ENCODE measurements around the gene FAM200B. TPM values are rescaled to one million over a fixed set of nuclear protein-coding genes. Genes with fewer than 3 reads are reported as not detected.

Gene FAM200B
- polyA plus RNA-seq, 1 donor (not counting 4 experiments of a cell fraction or from before 2014, with no cell fraction given), result 36.6 TPM

GRCh38 chr4:15689540-15689939 lies 7.9 kb downstream of the FAM200B start:
- H3K27ac ChIP-seq (ENCODE audit: control insufficient read depth, insufficient read depth, low read length), result peak overlapping the region; percentile 88

DNA sequence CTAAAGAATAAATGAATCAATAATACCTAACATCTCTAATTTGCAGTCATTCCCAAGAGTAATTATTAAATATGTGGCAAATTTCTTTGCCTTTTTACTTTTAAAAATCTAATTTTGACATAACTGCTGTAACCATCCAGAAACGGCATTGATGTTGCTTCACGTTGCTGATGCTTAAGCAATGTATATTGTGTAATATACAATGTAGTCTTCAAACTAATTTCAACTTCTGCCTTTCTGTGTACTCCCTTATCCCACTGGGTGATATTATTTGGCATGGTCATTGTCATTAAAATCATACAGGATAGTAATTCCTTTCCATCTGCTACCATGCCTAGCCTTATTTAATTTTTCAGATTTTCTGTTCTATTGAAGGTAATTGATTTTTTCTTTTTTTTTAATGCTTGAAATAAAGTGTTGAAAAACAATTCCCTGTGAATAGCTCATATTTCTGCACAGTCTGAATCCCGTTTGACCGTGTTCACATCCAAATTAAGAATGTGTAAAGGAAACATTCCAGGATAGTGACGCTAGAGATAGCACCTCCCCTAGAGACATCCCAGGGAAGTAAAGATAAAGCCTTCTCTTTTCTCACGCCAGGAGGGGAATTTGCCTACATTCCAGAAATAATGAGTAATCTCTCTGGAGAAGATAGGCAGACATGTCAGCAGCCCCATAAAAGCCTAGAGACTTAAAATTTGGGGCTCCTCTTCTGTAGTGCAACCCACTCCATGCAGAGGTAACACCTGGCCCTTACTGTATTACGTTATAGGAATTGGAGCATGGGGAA lies 8.6 kb downstream of the FAM200B start:
- Histone ChIP-seq H3K4me1 (ENCODE audit: control insufficient read depth, extremely low read depth, insufficient read depth, low read length) (peaks cover 50% of the 10 kb centered on the region), H3K4me2 (ENCODE audit: control insufficient read depth, extremely low read depth, insufficient read depth, low read depth, low read length) (peak overlapping the region; percentile 69), H3K4me3 (ENCODE audit: control insufficient read depth in 2 of 3, extremely low read depth in 1 of 3, insufficient read depth in 2 of 3, low read depth in 1 of 3, low read length in 3 of 3) (peak overlapping the region in 2 of 3 experiments; percentile 15 to 39), H3K36me3 (ENCODE audit: control insufficient read depth in 2 of 2, extremely low read depth in 1 of 2, insufficient read depth in 2 of 2, low read length in 2 of 2) (peaks cover 0 to 11% of the 10 kb centered on the region in 2 experiments), H3K9ac (ENCODE audit: control insufficient read depth, extremely low read depth, insufficient read depth, low read length) (peak overlapping the region; percentile 38), H3K27ac (ENCODE audit: control insufficient read depth, insufficient read depth, low read length) (peak overlapping the region; percentile 88), H4K20me1 (ENCODE audit: control insufficient read depth, extremely low read depth, insufficient read depth, low read length) (no peaks in the 10 kb centered on the region), H2AFZ (ENCODE audit: control insufficient read depth, low read length) (no peak overlapping the region), H3K79me2 (ENCODE audit: control insufficient read depth, insufficient read depth, low read length) (peaks cover 15% of the 10 kb centered on the region), H3K9me3 (ENCODE audit: control insufficient read depth, low read depth, low read length) (no peaks in the 10 kb centered on the region), H3K9me1 (ENCODE audit: control insufficient read depth, extremely low read depth, insufficient read depth, low read length) (no peaks in the 10 kb centered on the region), H3K27me3 (ENCODE audit: control insufficient read depth, extremely low read depth, insufficient read depth, low read length) (no peaks in the 10 kb centered on the region)
- peak; percentile 90 for FAIRE-seq
- DNase-seq (ENCODE audit: low read depth, low spot score), result peak; percentile 64
- TF ChIP-seq CTCF (optimal IDR thresholded peaks at IDR 0.05 in 1 of 3, IDR thresholded peaks at IDR 0.05 in 1 of 3, conservative IDR thresholded peaks at IDR 0.05 in 1 of 3; ENCODE audit: extremely low read depth in 1 of 3, insufficient read depth in 2 of 3, low read length in 3 of 3) (no peak), EZH2 (IDR thresholded peaks at IDR 0.05; ENCODE audit: low read length) (no peak)
- dilution Hi-C loops (cut with MboI; ENCODE audit: extremely low pct_ligation_motif_present, low sequenced_read_pairs), result no loop called here

More at GRCh38 chr4:15689540-15689939, 7.9 kb downstream of the FAM200B start:
- dilution Hi-C loops (cut with MboI; ENCODE audit: extremely low pct_ligation_motif_present, low sequenced_read_pairs), result no loop called here
- Histone ChIP-seq H3K9me3 (ENCODE audit: control insufficient read depth, low read depth, low read length) (no peaks in the 10 kb centered on the region), H3K36me3 (ENCODE audit: control insufficient read depth in 2 of 2, extremely low read depth in 1 of 2, insufficient read depth in 2 of 2, low read length in 2 of 2) (peaks cover 0 to 11% of the 10 kb centered on the region in 2 experiments), H2AFZ (ENCODE audit: control insufficient read depth, low read length) (no peak overlapping the region), H3K4me3 (ENCODE audit: control insufficient read depth in 2 of 3, extremely low read depth in 1 of 3, insufficient read depth in 2 of 3, low read depth in 1 of 3, low read length in 3 of 3) (no peak overlapping the region), H3K4me2 (ENCODE audit: control insufficient read depth, extremely low read depth, insufficient read depth, low read depth, low read length) (no peak overlapping the region), H3K9me1 (ENCODE audit: control insufficient read depth, extremely low read depth, insufficient read depth, low read length) (no peaks in the 10 kb centered on the region), H3K79me2 (ENCODE audit: control insufficient read depth, insufficient read depth, low read length) (peaks cover 22% of the 10 kb centered on the region), H3K4me1 (ENCODE audit: control insufficient read depth, extremely low read depth, insufficient read depth, low read length) (peaks cover 51% of the 10 kb centered on the region), H4K20me1 (ENCODE audit: control insufficient read depth, extremely low read depth, insufficient read depth, low read length) (no peaks in the 10 kb centered on the region), H3K9ac (ENCODE audit: control insufficient read depth, extremely low read depth, insufficient read depth, low read length) (no peak overlapping the region), H3K27me3 (ENCODE audit: control insufficient read depth, extremely low read depth, insufficient read depth, low read length) (no peaks in the 10 kb centered on the region)
- no peak for DNase-seq (ENCODE audit: low read depth, low spot score)
- FAIRE-seq, result no peak
- TF ChIP-seq CTCF (optimal IDR thresholded peaks at IDR 0.05 in 1 of 3, IDR thresholded peaks at IDR 0.05 in 1 of 3, conservative IDR thresholded peaks at IDR 0.05 in 1 of 3; ENCODE audit: extremely low read depth in 1 of 3, insufficient read depth in 2 of 3, low read length in 3 of 3), result no peak
- TF ChIP-seq EZH2 (IDR thresholded peaks at IDR 0.05; ENCODE audit: low read length), result no peak

Data from keratinocyte (primary cell).